Brain microvascular endothelial cell (primary cell): Measurements from ENCODE around the gene WASF2.

Source experiments
- DNase-seq: peaks from one replicate; pipeline ENCODE4 v3.0.0-alpha.2; 2020
- H3K27ac ChIP-seq: fragments of 250-450 bp; sonication (Bioruptor Pico); 2 replicates; pipeline ENCODE4 v1.5.1; 2020; ENCODE audit warnings: mild to moderate bottlenecking, moderate library complexity
- H3K27me3 ChIP-seq: fragments of 250-450 bp; sonication (Bioruptor Pico); replicated peaks from 2 replicates; pipeline ENCODE4 v1.5.1; 2020; ENCODE audit warnings: mild to moderate bottlenecking
- H3K36me3 ChIP-seq: fragments of 250-450 bp; sonication (Bioruptor Pico); replicated peaks from 2 replicates; pipeline ENCODE4 v1.5.1; 2020; ENCODE audit warnings: mild to moderate bottlenecking
- H3K4me3 ChIP-seq: 2 replicates; pipeline ENCODE4 v1.5.1; 2011; ENCODE audit warnings: low read depth, mild to moderate bottlenecking, control low read depth, low read length, moderate library complexity
- in situ Hi-C: cut with HindIII; loops from 2 replicates; pipeline ENCODE4 v1.10.0; 2017; ENCODE audit warnings: low sequenced_read_pairs, low pct_ligation_motif_present
- TF ChIP-seq, protein P1 (sequence below): IDR thresholded peaks from 2 replicates; pipeline ENCODE4 v1.5.1; 2011; ENCODE audit warnings: low read depth, mild to moderate bottlenecking, moderate library complexity, low read length, control low read depth, inconsistent platforms; ENCODE audit errors: missing control alignments

Gene WASF2

DNA sequence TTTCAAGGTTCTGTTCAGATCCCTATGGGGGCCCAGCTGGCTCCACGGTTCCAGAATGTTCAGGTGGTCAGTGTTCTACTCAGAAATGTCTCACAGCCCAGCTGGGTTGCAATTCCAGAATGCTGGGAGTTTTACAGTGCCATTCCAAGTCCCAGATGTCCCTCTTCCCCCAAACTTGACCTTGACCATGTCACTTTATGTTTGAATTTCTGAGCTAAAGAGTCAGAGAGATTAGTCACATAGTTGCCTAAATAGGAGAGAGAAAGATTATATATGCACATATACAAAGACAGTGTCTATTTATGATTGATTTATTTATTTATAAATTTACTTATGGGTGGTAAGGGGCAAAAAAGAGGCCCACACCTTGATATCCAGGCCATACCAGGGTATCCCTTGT is 95.0 kb downstream of the WASF2 start:
- no peak overlapping the region for H3K4me3 ChIP-seq
- DNase-seq, result no peak
- H3K27ac ChIP-seq, result no peak overlapping the region
- in situ Hi-C loops, result no loop called here
- H3K27me3 ChIP-seq, result no peaks in the 10 kb centered on the region
- no peaks in the 10 kb centered on the region for H3K36me3 ChIP-seq
- TF ChIP-seq, protein P1, sequence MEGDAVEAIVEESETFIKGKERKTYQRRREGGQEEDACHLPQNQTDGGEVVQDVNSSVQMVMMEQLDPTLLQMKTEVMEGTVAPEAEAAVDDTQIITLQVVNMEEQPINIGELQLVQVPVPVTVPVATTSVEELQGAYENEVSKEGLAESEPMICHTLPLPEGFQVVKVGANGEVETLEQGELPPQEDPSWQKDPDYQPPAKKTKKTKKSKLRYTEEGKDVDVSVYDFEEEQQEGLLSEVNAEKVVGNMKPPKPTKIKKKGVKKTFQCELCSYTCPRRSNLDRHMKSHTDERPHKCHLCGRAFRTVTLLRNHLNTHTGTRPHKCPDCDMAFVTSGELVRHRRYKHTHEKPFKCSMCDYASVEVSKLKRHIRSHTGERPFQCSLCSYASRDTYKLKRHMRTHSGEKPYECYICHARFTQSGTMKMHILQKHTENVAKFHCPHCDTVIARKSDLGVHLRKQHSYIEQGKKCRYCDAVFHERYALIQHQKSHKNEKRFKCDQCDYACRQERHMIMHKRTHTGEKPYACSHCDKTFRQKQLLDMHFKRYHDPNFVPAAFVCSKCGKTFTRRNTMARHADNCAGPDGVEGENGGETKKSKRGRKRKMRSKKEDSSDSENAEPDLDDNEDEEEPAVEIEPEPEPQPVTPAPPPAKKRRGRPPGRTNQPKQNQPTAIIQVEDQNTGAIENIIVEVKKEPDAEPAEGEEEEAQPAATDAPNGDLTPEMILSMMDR, result no peak

DNA sequence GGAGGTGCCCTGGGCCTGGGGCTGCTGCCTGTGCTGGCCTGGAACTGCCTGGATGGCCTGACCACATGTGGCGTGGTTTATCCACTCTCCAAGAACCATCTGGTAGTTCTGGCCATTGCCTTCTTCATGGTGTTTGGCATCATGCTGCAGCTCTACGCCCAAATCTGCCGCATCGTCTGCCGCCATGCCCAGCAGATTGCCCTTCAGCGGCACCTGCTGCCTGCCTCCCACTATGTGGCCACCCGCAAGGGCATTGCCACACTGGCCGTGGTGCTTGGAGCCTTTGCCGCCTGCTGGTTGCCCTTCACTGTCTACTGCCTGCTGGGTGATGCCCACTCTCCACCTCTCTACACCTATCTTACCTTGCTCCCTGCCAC is 95.7 kb downstream of the WASF2 start:
- H3K36me3 ChIP-seq, result no peaks in the 10 kb centered on the region
- in situ Hi-C loops, result no loop called here
- H3K27ac ChIP-seq, result no peak overlapping the region
- no peak overlapping the region for H3K4me3 ChIP-seq
- H3K27me3 ChIP-seq, result no peaks in the 10 kb centered on the region
- TF ChIP-seq, protein P1, result no peak
- no peak for DNase-seq

DNA sequence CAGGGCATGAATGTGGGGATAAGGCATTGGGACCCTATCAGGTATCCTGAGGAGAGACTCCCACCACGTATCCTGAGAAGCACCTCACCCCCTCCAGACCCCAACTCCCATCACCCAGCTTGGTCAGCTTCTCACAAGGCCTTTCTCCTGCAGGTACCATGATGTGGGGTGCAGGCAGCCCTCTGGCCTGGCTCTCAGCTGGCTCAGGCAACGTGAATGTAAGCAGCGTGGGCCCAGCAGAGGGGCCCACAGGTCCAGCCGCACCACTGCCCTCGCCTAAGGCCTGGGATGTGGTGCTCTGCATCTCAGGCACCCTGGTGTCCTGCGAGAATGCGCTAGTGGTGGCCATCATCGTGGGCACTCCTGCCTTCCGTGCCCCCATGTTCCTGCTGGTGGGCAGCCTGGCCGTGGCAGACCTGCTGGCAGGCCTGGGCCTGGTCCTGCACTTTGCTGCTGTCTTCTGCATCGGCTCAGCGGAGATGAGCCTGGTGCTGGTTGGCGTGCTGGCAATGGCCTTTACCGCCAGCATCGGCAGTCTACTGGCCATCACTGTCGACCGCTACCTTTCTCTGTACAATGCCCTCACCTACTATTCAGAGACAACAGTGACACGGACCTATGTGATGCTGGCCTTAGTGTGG is 96.2 kb downstream of the WASF2 start:
- Histone ChIP-seq H3K36me3 (no peaks in the 10 kb centered on the region), H3K27me3 (no peaks in the 10 kb centered on the region), H3K4me3 (no peak overlapping the region), H3K27ac (no peak overlapping the region)
- in situ Hi-C loops, result no loop called here
- TF ChIP-seq, protein P1, result no peak
- no peak for DNase-seq

DNA sequence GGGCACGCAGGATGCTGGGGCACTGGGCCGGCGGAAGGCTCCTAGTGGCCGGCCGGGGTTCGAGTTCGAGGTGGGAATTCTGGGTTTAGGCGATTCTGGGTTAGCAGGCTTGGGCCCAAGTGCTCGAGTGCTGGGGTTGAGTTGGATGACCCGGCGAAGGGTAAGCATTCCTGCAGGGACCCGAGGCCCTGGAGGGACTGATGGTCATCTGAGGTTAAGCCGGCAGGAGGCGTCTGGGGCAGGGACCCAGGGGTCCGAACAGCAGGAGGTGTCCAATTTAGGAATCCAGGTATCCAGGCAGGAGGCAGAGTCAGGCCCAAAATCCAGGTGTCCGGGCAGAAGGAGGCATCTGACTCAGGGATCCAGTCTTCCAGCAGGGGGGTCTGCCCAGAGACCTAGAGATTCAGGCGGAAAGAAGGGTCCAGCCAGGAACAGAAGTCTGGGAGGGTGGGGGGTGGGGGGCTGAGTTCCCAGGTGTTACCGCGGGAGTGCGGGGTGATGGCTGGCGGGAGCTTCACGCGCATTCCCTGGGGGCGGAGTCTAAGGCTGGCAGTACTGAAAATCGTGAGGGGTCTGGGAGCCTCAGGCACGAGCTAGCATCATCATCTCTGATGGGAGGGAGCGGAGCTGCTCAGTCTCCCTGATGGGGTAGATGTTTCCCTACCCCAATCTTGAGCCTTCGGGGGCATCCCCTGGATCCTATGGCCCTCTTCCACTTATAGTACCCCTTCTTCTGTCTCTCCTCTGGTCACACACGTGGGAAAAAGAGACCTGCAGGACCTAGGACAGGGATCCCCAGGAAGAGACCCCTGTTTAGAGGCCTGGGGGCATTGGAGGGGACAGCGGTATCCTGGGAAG is 97.0 kb downstream of the WASF2 start:
- H3K4me3 ChIP-seq, result peak overlapping the region; percentile 67
- H3K27ac ChIP-seq, result peak overlapping the region; percentile 40
- no peaks in the 10 kb centered on the region for H3K27me3 ChIP-seq
- in situ Hi-C loops, result no loop called here
- H3K36me3 ChIP-seq, result no peaks in the 10 kb centered on the region
- TF ChIP-seq, protein P1, result peak; percentile 61
- no peak for DNase-seq

DNA sequence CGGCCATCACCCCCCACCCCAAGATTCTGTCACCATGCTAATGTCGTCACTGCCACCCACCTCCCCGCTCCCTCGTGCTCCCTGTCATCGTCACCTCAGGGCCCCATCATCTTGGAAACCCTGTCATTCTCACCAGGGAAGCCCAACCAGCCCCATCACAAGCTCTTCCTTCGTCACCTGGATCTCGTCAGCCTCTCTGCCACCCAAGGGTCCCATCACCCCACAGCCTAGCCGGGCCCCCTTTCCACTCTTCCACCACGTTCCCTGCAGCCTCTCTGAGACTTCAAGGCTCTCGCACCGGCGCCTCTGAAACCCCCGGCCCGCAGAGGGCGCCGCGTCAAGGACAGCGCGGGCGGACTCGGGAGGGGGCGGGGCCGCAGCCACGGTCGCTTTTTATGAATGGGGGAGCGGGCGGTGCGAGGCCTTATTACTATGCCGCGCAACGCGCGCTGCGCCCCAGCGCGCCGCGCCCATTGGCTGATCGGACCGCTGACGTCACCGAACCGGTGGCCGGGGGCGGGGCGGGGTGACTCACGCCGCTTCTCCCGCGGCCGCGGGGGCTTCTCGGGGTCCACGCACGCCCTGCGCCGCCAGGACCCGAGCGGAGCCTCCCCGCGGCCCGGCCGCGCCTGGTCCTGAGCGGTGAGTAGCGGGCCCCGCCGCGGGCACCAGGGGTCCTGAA is 97.7 kb downstream of the WASF2 start, which contains the start of gene GPR3:
GPR3 (plus strand) TSS at position 527 of the 682 bp plus-strand sequence. CDS start 1,177 bp downstream, outside the sequence.
- peak within 1 kb of the TSS; percentile 40 for H3K27ac ChIP-seq

More for the DNA sequence above, 97.7 kb downstream of the WASF2 start, which contains the start of gene GPR3:
- H3K36me3 ChIP-seq, result no peaks in the 10 kb centered on the region
- TF ChIP-seq, protein P1, result peak; percentile 71
- no peaks in the 10 kb centered on the region for H3K27me3 ChIP-seq
- in situ Hi-C loops, result no loop called here
- DNase-seq, result peak; percentile 88
- peak within 1 kb of the TSS; percentile 67 for H3K4me3 ChIP-seq
